D721Med (cell line): ENCODE measurements around the gene NUP93.

Experiments used
- DNase-seq: peaks from one replicate; pipeline ENCODE4 v3.0.0; 2011; ENCODE audit warnings: low spot score; ENCODE audit not compliant: insufficient read length
- FAIRE-seq: peaks from 2 replicates; lab custom pipeline; 2011; peaks lifted over from hg19 to GRCh38; lab: Jason Lieb, UNC
- TF ChIP-seq, protein P1 (sequence below): IDR thresholded peaks from 2 replicates; pipeline ENCODE4 v1.5.1; 2012; ENCODE audit warnings: mild to moderate bottlenecking, control low read depth; ENCODE audit not compliant: insufficient read depth; ENCODE audit errors: missing control alignments

NUP93 gene

DNA sequence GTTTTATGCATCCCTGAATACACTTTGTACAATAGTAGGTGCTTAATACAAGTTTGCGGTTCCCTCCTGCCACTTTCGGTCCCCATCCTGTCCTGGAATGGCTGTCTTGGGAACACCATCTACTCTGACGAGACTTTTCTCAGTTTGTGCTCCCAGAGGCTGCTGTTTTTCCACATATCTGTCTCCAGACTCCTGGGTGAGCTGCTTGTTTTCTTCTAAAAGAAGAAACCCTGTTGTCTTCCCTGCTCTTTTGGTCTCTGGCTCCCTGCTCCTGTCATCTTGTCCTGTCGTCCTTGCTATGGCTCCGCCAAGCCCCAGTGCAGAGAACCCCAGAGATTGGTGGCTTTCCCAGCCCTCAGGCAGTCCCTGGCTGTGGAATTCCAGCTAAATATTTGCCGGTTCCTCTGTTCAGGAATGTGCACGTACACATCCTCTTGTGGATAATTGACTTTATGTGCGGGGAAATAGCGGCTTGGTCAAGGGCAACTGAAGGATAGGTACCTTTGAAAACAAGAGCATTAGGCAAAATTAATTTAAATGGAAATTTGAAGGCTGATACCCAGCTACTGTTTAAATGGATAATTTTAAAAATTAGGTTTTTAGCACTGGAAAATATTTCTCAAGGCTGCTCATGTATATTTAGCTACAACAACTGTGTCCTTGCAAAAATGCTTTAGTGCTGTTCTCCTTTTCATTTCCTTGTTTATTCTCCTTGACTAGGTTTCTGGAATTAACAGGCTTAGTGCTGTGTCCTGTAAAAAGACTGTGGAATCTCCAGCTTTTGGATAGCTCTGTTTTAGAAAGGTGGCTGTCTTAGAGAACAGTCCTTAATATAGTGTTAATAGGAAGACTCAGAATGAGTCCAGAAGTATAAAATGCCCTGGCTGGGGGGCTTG, 84.9 kb downstream of the NUP93 start:
- TF ChIP-seq, protein P1, sequence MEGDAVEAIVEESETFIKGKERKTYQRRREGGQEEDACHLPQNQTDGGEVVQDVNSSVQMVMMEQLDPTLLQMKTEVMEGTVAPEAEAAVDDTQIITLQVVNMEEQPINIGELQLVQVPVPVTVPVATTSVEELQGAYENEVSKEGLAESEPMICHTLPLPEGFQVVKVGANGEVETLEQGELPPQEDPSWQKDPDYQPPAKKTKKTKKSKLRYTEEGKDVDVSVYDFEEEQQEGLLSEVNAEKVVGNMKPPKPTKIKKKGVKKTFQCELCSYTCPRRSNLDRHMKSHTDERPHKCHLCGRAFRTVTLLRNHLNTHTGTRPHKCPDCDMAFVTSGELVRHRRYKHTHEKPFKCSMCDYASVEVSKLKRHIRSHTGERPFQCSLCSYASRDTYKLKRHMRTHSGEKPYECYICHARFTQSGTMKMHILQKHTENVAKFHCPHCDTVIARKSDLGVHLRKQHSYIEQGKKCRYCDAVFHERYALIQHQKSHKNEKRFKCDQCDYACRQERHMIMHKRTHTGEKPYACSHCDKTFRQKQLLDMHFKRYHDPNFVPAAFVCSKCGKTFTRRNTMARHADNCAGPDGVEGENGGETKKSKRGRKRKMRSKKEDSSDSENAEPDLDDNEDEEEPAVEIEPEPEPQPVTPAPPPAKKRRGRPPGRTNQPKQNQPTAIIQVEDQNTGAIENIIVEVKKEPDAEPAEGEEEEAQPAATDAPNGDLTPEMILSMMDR, result no peak
- DNase-seq (no peak), FAIRE-seq (no peak)

- TF ChIP-seq, protein P1, result no peak
- FAIRE-seq (no peak), DNase-seq (no peak)
Measured at GRCh38 chr16:56815721-56816120, 85.8 kb downstream of the NUP93 start.

DNA sequence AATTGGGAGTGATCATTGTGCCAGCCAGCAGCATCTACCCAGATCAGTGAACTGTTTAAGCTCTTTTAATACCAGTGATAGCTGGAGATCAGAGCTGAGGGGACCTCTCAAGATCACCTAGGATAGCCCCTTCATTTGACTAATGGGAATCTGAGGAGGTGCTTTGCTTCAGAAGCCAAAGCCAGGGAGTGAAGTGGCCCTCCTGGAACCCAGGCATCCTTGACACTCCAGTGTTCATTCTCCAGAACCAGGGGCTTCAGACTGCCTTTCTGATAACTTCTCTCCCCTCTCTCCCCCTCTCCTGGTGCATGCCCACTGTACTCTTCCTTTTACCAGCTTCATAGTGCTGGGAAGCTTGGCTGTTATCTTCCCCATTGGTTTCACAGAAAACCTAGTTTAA, 87.1 kb downstream of the NUP93 start:
- FAIRE-seq, result no peak
- no peak for DNase-seq

GRCh38 chr16:56817938-56818337, 88.0 kb downstream of the NUP93 start:
- no peak for FAIRE-seq
- TF ChIP-seq, protein P1, result no peak
- DNase-seq, result no peak

More for the DNA sequence above, 87.1 kb downstream of the NUP93 start:
- TF ChIP-seq, protein P1, result no peak

DNA sequence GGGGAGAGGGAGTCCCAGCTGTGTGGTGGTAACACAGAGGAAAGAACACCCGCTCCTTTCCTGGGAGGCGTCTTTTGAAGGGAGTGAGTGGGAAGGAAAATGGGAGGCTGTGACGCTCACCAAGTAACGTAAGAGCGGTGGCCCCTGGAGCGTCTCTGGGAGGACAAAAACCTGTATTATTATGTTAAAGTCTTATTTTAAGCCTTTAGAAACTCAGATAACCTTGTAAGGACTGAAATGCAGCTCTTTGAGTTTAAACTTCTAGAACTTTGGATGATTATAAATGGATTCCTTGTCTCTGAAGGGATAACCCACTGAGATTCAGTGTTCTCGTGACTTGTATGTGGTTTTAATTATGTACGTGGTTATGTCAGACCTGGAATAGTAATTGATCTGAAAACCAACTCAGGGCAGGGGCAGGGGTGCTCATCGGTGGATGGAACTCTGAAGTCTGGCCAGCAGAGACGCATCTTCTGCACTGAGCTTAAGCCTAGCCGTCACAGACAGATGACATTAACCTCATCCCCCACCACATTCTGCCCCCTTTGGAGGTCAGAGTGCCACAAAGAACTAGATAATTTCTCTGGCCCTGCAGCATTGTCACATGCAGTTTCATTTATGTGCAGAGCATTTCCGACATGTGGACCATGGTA, 93.3 kb downstream of the NUP93 start:
- FAIRE-seq, result no peak
- TF ChIP-seq, protein P1, result no peak
- no peak for DNase-seq

DNA sequence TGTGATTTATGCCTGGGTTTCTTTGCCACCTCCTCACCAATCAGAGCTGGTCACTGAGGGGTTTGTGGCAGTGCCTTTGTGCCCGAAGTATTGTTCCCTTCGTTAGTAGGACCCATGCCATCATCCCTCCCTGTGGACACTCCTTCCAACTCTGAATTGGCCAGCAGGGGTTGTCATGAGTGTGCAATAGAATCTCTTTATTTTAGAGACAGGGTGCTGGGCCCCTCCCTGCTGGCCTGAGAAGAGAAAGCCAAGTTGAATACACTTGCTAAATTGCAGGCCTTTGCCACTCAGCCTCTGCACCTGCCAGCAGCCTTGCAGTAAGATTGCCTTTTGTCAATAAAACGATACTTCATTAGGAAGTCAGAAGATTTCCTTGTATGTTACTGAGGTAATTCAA, 94.4 kb downstream of the NUP93 start:
- TF ChIP-seq, protein P1, result no peak
- DNase-seq (no peak), FAIRE-seq (no peak)
